Natural killer cell (primary cell): ENCODE results near the gene CEL. TPM values are rescaled to one million over a fixed set of nuclear protein-coding genes. Genes with fewer than 3 reads are reported as not detected.
A peak's percentile ranks its signal among the peaks of the same experiment; 100 is the strongest.

Source experiments
- ATAC-seq, 3 donors: fragments of 150-1000 bp in 2 of 3; fragments of 200-7000 bp in 1 of 3; cut with Tn5 transposase; 1 replicate in 1 of 3; 2 replicates in 2 of 3; pipeline ENCODE4 v1.10.0; 2021; ENCODE audit warnings: mild to moderate bottlenecking in 2 of 3, moderate library complexity in 2 of 3
- DNase-seq, 2 donors: peaks; one replicate each; pipeline versions ENCODE4 v3.0.0 to v3.0.0-alpha.2; 2013 to 2021; ENCODE audit warnings: mixed read lengths in 1 of 2
- H3K27ac ChIP-seq: one replicate; pipeline ENCODE4 v1.5.1; 2013; ENCODE audit warnings: mild to moderate bottlenecking, low read length
- H3K27me3 ChIP-seq: one replicate; pipeline ENCODE4 v1.6.1; 2013; ENCODE audit warnings: low read length; ENCODE audit not compliant: control insufficient read depth, insufficient read depth
- H3K36me3 ChIP-seq: one replicate; pipeline ENCODE4 v1.6.1; 2013; ENCODE audit warnings: low read length; ENCODE audit not compliant: control insufficient read depth, insufficient read depth
- H3K4me1 ChIP-seq: one replicate; pipeline ENCODE4 v1.6.1; 2013; ENCODE audit warnings: low read length; ENCODE audit not compliant: control insufficient read depth, insufficient read depth
- H3K4me3 ChIP-seq: one replicate; pipeline ENCODE4 v1.5.1; 2013; ENCODE audit warnings: low read length
- H3K9me3 ChIP-seq: one replicate; pipeline ENCODE4 v1.6.1; 2013; ENCODE audit warnings: low read length; ENCODE audit not compliant: control insufficient read depth, insufficient read depth
- H3K27ac Mint-ChIP-seq, 2 donors: one replicate each; pipeline ENCODE4 v1.8.0; 2022; ENCODE audit warnings: mild to moderate bottlenecking in 2 of 2, mixed read lengths in 2 of 2, moderate library complexity in 1 of 2
- H3K27me3 Mint-ChIP-seq, 2 donors: one replicate each; pipeline ENCODE4 v1.8.0; 2022; ENCODE audit warnings: low read depth in 2 of 2, mixed read lengths in 2 of 2
- H3K36me3 Mint-ChIP-seq: one replicate; pipeline ENCODE4 v1.8.0; 2022; ENCODE audit warnings: mixed read lengths
- H3K4me1 Mint-ChIP-seq, 2 donors: one replicate each; pipeline ENCODE4 v1.8.0; 2022; ENCODE audit warnings: mixed read lengths in 2 of 2
- H3K4me3 Mint-ChIP-seq: one replicate; pipeline ENCODE4 v1.8.0; 2022; ENCODE audit warnings: mild to moderate bottlenecking, moderate library complexity, mixed read lengths
- H3K9me3 Mint-ChIP-seq, 2 donors: one replicate each; pipeline ENCODE4 v1.8.0; 2022; ENCODE audit warnings: mixed read lengths in 2 of 2
- WGBS: methylation state at CpG from one replicate; pipeline ENCODE4 v1.1.7; 2013; ENCODE audit warnings: missing lambda C conversion rate; ENCODE audit not compliant: insufficient coverage; 5-methylcytosine and 5-hydroxymethylcytosine counted together
- intact Hi-C: fragments of 100-400 bp; cut with micrococcal nuclease; formaldehyde crosslinking; loops from one replicate; pipeline ENCODE4 v1.14.2; 2022
- total RNA-seq, 4 donors: library from RNA; stranded (reverse); fragments of 120-200 nt in 1 of 4; gene quantifications; one replicate each; pipeline versions ENCODE4 v1.2.3 to v1.2.4, GENCODE V29; 2013 to 2022
- TF ChIP-seq, protein P1 (sequence below): fragments of 200-600 bp; IDR thresholded peaks from one replicate; pipeline ENCODE4 v1.8.0; 2022; ENCODE audit warnings: antibody characterized with exemption

CEL gene
- total RNA-seq, 3 donors from 2014 or later (not counting 1 experiment from before 2014, with no cell fraction given) = 0.18 to 0.68 (median 0.42) TPM

DNA sequence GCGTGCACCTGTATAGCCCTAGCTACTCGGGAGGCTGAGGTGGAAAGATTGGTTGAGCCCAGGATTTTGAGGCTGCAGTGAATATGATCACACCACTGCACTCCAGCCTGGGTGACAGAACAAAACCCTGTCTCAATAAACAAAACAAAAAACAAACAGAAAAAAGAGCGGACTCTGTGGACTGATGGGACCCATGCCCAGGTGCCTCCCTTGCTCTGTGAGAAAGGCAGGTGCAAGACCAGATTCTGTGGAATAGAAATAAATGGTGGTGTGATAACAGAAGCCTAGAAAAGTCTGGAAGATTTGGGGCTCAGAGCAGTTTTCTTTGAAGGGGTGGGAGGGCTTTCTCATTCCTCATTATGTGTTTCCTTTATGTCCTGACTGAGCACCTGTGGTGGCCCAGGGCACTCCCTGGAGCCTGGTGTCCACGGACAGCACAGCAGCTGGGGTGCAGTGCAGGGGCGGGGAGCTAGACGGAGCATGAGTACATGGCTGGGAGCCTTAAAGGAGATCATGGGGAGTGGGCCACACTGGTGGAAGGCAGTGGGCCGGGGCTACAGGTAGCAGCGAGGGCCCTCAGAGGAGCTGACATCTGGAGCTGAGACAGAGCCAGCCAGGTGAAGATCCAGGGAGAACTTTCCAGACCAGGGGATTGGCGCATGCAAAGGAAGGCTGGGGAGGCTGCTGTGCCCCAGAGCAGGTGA is 15.4 kb upstream of the CEL start:
- H3K4me1 ChIP-seq = no peaks in the 10 kb centered on the region
- H3K36me3 Mint-ChIP-seq = no peaks in the 10 kb centered on the region
- no peaks in the 10 kb centered on the region for H3K9me3 ChIP-seq
- H3K27me3 Mint-ChIP-seq = no peaks in the 10 kb centered on the region
- no peaks in the 10 kb centered on the region for H3K27me3 ChIP-seq
- H3K36me3 ChIP-seq = peaks cover 65% of the 10 kb centered on the region
- DNase-seq (no peak), ATAC-seq (no peak)
- H3K27ac ChIP-seq = no peak overlapping the region
- H3K4me1 Mint-ChIP-seq = peaks cover 3 to 11% of the 10 kb centered on the region in 2 donors
- no peak overlapping the region for H3K4me3 Mint-ChIP-seq
- intact Hi-C loops = no loop called here
- TF ChIP-seq, protein P1, sequence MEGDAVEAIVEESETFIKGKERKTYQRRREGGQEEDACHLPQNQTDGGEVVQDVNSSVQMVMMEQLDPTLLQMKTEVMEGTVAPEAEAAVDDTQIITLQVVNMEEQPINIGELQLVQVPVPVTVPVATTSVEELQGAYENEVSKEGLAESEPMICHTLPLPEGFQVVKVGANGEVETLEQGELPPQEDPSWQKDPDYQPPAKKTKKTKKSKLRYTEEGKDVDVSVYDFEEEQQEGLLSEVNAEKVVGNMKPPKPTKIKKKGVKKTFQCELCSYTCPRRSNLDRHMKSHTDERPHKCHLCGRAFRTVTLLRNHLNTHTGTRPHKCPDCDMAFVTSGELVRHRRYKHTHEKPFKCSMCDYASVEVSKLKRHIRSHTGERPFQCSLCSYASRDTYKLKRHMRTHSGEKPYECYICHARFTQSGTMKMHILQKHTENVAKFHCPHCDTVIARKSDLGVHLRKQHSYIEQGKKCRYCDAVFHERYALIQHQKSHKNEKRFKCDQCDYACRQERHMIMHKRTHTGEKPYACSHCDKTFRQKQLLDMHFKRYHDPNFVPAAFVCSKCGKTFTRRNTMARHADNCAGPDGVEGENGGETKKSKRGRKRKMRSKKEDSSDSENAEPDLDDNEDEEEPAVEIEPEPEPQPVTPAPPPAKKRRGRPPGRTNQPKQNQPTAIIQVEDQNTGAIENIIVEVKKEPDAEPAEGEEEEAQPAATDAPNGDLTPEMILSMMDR = no peak
- H3K4me3 ChIP-seq = no peak overlapping the region
- WGBS = 97% methylated on average over 9 of the region's 9 CpGs
- no peaks in the 10 kb centered on the region for H3K9me3 Mint-ChIP-seq
- no peak overlapping the region for H3K27ac Mint-ChIP-seq

DNA sequence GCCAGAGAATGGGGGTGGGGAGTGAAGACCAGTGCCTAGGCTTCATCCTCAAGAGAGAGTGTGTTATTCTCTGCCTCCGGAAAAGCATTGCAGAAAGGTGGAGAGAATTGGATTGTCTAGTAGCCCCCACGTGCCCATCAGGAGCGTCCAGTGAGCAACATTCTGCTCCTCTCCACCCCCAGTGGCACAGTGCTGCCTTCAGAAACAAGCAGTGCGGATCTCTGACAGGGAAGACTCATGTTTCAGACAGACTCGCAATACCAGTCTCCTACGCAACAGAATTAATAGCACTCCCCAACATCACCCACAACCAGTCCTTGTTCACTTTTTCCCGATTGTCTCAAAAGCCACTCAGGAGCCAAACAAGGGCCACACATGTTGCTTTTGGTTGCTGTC is 14.9 kb upstream of the CEL start:
- intact Hi-C loops = no loop called here
- DNase-seq (no peak), ATAC-seq (no peak)
- Histone ChIP-seq H3K4me1 (no peaks in the 10 kb centered on the region), H3K36me3 (peaks cover 71% of the 10 kb centered on the region), H3K27ac (no peak overlapping the region), H3K4me3 (no peak overlapping the region), H3K9me3 (no peaks in the 10 kb centered on the region), H3K27me3 (no peaks in the 10 kb centered on the region)
- Mint-ChIP-seq H3K4me1 (peaks cover 0 to 8% of the 10 kb centered on the region in 2 donors), H3K4me3 (no peak overlapping the region), H3K9me3 (no peaks in the 10 kb centered on the region), H3K27me3 (no peaks in the 10 kb centered on the region), H3K27ac (no peak overlapping the region), H3K36me3 (no peaks in the 10 kb centered on the region)
- 98% methylated on average over 7 of the region's 7 CpGs for WGBS
- TF ChIP-seq, protein P1 = no peak

DNA sequence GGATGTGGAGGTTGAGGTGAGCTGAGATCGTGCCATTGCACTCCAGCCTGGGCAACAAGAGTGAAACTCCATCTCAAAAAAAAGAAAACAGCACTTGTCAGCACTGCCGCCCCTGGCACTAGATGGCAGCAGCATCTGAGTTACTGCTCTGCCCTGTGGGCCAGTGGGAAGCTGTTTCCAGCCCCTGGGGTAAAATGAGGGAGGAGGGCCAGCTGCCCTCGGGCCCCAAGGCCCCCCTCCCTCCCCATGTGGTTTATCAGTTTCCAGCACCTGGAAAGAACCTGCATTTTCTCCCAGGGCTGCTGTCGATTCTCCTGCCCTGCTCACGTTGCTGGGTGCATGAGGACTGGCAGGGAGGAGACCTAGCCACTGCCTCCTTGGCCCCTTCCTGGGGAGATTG is 13.2 kb upstream of the CEL start:
- no peaks in the 10 kb centered on the region for H3K36me3 Mint-ChIP-seq
- Histone ChIP-seq H3K9me3 (no peaks in the 10 kb centered on the region), H3K4me3 (no peak overlapping the region), H3K36me3 (peaks cover 68% of the 10 kb centered on the region), H3K27me3 (no peaks in the 10 kb centered on the region), H3K4me1 (no peaks in the 10 kb centered on the region), H3K27ac (no peak overlapping the region)
- ATAC-seq = peak in 2 of 3 donors; percentile 57 to 64
- 55% methylated on average over 4 of the region's 5 CpGs for WGBS
- intact Hi-C loops = no loop called here
- no peaks in the 10 kb centered on the region for H3K9me3 Mint-ChIP-seq
- H3K27ac Mint-ChIP-seq = no peak overlapping the region
- DNase-seq = peak in 1 of 2 donors; percentile 54
- H3K27me3 Mint-ChIP-seq = no peaks in the 10 kb centered on the region
- TF ChIP-seq, protein P1 = no peak
- H3K4me1 Mint-ChIP-seq = peaks cover 0 to 8% of the 10 kb centered on the region in 2 donors
- H3K4me3 Mint-ChIP-seq = no peak overlapping the region

DNA sequence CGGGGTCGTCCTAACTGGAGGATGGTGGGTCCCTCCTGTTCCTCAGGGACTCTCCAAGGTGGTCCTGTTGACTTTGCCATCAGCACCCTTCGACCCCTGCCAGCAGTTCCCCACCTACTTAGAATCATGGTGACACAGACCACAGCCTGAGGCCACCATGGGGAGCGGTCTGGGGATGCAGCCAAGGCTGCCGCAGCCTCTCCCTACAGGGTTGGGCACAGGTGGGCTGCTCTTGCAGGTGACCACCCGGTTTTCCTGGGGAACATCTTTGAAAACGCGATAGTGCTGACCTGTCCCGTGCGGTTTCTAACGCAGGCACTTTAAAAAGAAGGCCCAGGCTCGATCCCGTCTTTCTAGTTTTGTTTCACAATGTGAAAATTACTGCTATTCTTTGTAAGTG is 12.7 kb upstream of the CEL start:
- ATAC-seq (no peak), DNase-seq (no peak)
- no peak overlapping the region for H3K4me3 Mint-ChIP-seq
- Histone ChIP-seq H3K36me3 (peaks cover 67% of the 10 kb centered on the region), H3K27me3 (no peaks in the 10 kb centered on the region), H3K27ac (no peak overlapping the region), H3K4me1 (no peaks in the 10 kb centered on the region), H3K9me3 (no peaks in the 10 kb centered on the region), H3K4me3 (no peak overlapping the region)
- intact Hi-C loops = no loop called here
- 92% methylated on average over 13 of the region's 13 CpGs for WGBS
- H3K27ac Mint-ChIP-seq = no peak overlapping the region
- no peaks in the 10 kb centered on the region for H3K9me3 Mint-ChIP-seq
- H3K36me3 Mint-ChIP-seq = no peaks in the 10 kb centered on the region
- no peaks in the 10 kb centered on the region for H3K27me3 Mint-ChIP-seq
- TF ChIP-seq, protein P1 = no peak
- peaks cover 0 to 8% of the 10 kb centered on the region in 2 donors for H3K4me1 Mint-ChIP-seq
